Measurements from ENCODE around the gene C16orf87.

GRCh38 chr16:46807336-46807735 is 23.6 kb downstream of the C16orf87 start:
- TF ChIP-seq CTCF (conservative IDR thresholded peaks at IDR 0.05): no peak
- TF ChIP-seq EZH2 (IDR thresholded peaks at IDR 0.05; ENCODE audit: low read depth): no peak

All from PC-9 (cell line).